ENCODE results near the gene DLGAP1. TPM values are rescaled to one million over a fixed set of nuclear protein-coding genes. Genes with fewer than 3 reads are reported as not detected.

DLGAP1 gene
- polyA plus RNA-seq, 4 donors = 0.22 to 0.47 TPM; not detected in 2

DNA sequence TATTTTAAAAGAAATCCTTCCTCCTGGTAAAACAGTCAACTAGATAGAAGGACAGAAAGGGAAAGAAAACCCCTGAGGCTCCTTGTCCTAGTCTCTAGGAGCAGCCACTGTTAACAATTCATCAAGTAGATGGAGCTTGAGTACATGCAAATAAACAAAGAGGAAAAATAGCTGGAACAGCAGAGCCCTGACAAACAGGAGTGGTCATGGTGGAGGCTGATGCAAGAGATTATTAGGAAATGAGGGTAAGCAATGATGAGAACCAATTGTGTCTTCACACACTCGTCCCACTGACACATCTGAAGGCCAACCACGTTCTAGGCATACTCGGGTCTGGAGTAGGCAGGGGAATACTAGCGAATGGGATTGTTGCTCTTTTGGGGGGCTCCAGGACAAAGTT, 9.2 kb downstream of the DLGAP1 start:
- Histone ChIP-seq H3K27ac (ENCODE audit: low read depth in 1 of 3, low read length in 2 of 3) (no peak overlapping the region), H3K4me3 (ENCODE audit: low read depth in 1 of 3, low read length in 3 of 3) (no peak overlapping the region), H3K9me3 (ENCODE audit: control insufficient read depth in 2 of 2, insufficient read depth in 1 of 2, low read depth in 1 of 2, low read length in 1 of 2) (no peaks in the 10 kb centered on the region), H3K4me1 (ENCODE audit: control insufficient read depth in 3 of 3, insufficient read depth in 2 of 3, low read depth in 1 of 3, low read length in 2 of 3) (peaks cover 0 to 4% (median 0%) of the 10 kb centered on the region in 3 donors), H3K36me3 (ENCODE audit: control insufficient read depth in 3 of 3, insufficient read depth in 2 of 3, low read depth in 1 of 3, low read length in 3 of 3) (no peaks in the 10 kb centered on the region), H3K27me3 (ENCODE audit: control insufficient read depth in 3 of 3, insufficient read depth in 3 of 3, low read length in 3 of 3) (peaks cover 0 to 5% (median 0%) of the 10 kb centered on the region in 3 donors)
- WGBS, 3 donors = 71 to 83% (median 73%) methylated on average over 4 of the region's 4 CpGs
- DNase-seq (no peak), FAIRE-seq (no peak)

DNA sequence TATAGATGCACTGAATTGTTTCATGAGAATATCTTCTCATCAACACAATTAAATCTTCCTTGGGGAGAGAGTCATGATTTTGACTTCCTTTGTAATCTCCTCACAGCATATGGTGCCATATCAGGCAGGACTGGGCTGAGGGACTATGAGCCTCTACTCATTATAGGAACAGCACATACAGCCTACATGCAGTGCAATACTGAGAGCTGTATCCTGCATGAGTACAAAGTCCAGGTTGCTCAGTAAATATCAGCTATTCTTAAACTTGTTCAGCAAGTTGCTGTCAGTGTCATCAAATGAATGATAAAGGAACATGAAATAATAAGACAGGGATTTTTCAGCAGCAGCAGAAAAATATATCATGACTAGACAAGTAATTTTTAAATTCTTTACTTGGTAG, 10.8 kb downstream of the DLGAP1 start:
- no peaks in the 10 kb centered on the region for H3K36me3 ChIP-seq (ENCODE audit: control insufficient read depth in 3 of 3, insufficient read depth in 2 of 3, low read depth in 1 of 3, low read length in 3 of 3)
- H3K9me3 ChIP-seq (ENCODE audit: control insufficient read depth in 2 of 2, insufficient read depth in 1 of 2, low read depth in 1 of 2, low read length in 1 of 2) = no peaks in the 10 kb centered on the region
- peak; percentile 31 to 82 for DNase-seq
- H3K27ac ChIP-seq (ENCODE audit: low read depth in 1 of 3, low read length in 2 of 3) = no peak overlapping the region
- no peak for FAIRE-seq
- no peaks in the 10 kb centered on the region for H3K27me3 ChIP-seq (ENCODE audit: control insufficient read depth in 3 of 3, insufficient read depth in 3 of 3, low read length in 3 of 3)
- no peaks in the 10 kb centered on the region for H3K4me1 ChIP-seq (ENCODE audit: control insufficient read depth in 3 of 3, insufficient read depth in 2 of 3, low read depth in 1 of 3, low read length in 2 of 3)
- H3K4me3 ChIP-seq (ENCODE audit: low read depth in 1 of 3, low read length in 3 of 3) = no peak overlapping the region

DNA sequence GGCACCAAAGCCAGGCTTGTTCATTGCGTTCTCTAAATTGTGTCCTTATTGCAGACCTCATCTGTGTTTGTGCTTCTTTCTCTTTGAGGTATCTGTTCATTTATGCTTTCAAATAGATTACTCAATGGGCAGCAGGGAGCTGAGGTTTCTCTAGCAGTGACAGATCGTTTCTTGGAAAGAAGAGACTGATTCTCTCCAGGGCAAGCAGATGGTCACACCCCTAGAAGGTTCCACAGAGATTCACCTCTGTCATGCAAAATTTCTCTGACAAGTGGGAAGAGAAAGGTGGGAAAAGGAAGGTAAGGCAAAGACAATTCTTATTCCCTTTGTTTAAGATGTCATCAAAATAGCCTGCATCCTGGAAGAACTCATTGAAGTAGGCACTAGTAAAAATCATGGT, 14.0 kb downstream of the DLGAP1 start:
- Histone ChIP-seq H3K27me3 (ENCODE audit: control insufficient read depth in 3 of 3, insufficient read depth in 3 of 3, low read length in 3 of 3) (no peaks in the 10 kb centered on the region), H3K9me3 (ENCODE audit: control insufficient read depth in 2 of 2, insufficient read depth in 1 of 2, low read depth in 1 of 2, low read length in 1 of 2) (no peaks in the 10 kb centered on the region), H3K36me3 (ENCODE audit: control insufficient read depth in 3 of 3, insufficient read depth in 2 of 3, low read depth in 1 of 3, low read length in 3 of 3) (no peaks in the 10 kb centered on the region), H3K4me3 (ENCODE audit: low read depth in 1 of 3, low read length in 3 of 3) (no peak overlapping the region), H3K27ac (ENCODE audit: low read depth in 1 of 3, low read length in 2 of 3) (no peak overlapping the region), H3K4me1 (ENCODE audit: control insufficient read depth in 3 of 3, insufficient read depth in 2 of 3, low read depth in 1 of 3, low read length in 2 of 3) (no peaks in the 10 kb centered on the region)
- DNase-seq (no peak), FAIRE-seq (no peak)
- 55 to 66% (median 56%) methylated on average over 2 of the region's 2 CpGs for WGBS, 3 donors

DNA sequence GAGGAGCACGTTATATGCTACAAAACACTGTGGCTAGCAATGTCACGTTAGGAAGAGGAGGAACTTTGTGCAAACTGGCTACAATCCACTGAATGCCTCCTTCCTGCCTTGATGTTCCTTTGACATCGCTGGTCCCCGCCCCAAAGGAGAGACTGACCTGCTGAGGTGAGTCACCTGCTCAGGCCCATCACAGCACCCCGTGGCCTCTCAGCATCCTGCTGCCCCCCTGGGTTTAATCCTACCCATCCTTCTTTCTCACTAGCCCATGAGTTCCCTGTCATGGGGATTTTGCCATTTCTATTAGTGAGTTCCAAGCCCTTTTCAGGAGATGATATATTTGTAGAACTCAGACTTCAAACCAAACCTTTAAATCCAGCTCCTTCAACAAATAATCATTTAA, 16.2 kb downstream of the DLGAP1 start:
- Histone ChIP-seq H3K27me3 (ENCODE audit: control insufficient read depth in 3 of 3, insufficient read depth in 3 of 3, low read length in 3 of 3) (no peaks in the 10 kb centered on the region), H3K4me1 (ENCODE audit: control insufficient read depth in 3 of 3, insufficient read depth in 2 of 3, low read depth in 1 of 3, low read length in 2 of 3) (no peaks in the 10 kb centered on the region), H3K9me3 (ENCODE audit: control insufficient read depth in 2 of 2, insufficient read depth in 1 of 2, low read depth in 1 of 2, low read length in 1 of 2) (no peaks in the 10 kb centered on the region), H3K27ac (ENCODE audit: low read depth in 1 of 3, low read length in 2 of 3) (no peak overlapping the region), H3K4me3 (ENCODE audit: low read depth in 1 of 3, low read length in 3 of 3) (no peak overlapping the region), H3K36me3 (ENCODE audit: control insufficient read depth in 3 of 3, insufficient read depth in 2 of 3, low read depth in 1 of 3, low read length in 3 of 3) (no peaks in the 10 kb centered on the region)
- WGBS, 3 donors = 52 to 63% (median 61%) methylated on average over 5 of the region's 5 CpGs
- FAIRE-seq (no peak), DNase-seq (no peak)

DNA sequence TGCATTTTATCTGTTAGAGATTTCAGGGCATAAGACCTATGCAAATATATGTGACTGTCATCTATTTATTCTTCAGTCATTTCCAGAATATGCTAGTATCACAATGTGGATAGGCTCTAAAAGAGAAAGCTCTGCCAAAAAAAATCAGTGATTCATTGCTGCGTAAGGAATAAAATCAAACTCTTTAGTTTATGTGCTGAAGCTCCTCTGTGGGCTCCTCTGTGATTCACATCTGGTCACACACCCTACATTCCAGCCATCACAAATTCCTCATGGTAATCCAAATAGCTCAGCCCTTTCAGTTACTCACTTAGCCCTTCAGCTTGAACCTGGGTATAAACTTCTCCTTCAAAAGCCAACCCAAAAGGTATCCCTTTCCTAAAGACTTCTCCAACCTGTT, 21.4 kb downstream of the DLGAP1 start:
- FAIRE-seq (no peak), DNase-seq (no peak)
- WGBS, 3 donors = 78 to 94% (median 78%) methylated on average over 1 of the region's 1 CpG
- H3K27me3 ChIP-seq (ENCODE audit: control insufficient read depth in 3 of 3, insufficient read depth in 3 of 3, low read length in 3 of 3) = no peaks in the 10 kb centered on the region
- H3K4me3 ChIP-seq (ENCODE audit: low read depth in 1 of 3, low read length in 3 of 3) = no peak overlapping the region
- no peaks in the 10 kb centered on the region for H3K9me3 ChIP-seq (ENCODE audit: control insufficient read depth in 2 of 2, insufficient read depth in 1 of 2, low read depth in 1 of 2, low read length in 1 of 2)
- no peaks in the 10 kb centered on the region for H3K4me1 ChIP-seq (ENCODE audit: control insufficient read depth in 3 of 3, insufficient read depth in 2 of 3, low read depth in 1 of 3, low read length in 2 of 3)
- H3K27ac ChIP-seq (ENCODE audit: low read depth in 1 of 3, low read length in 2 of 3) = no peak overlapping the region
- no peaks in the 10 kb centered on the region for H3K36me3 ChIP-seq (ENCODE audit: control insufficient read depth in 3 of 3, insufficient read depth in 2 of 3, low read depth in 1 of 3, low read length in 3 of 3)

DNA sequence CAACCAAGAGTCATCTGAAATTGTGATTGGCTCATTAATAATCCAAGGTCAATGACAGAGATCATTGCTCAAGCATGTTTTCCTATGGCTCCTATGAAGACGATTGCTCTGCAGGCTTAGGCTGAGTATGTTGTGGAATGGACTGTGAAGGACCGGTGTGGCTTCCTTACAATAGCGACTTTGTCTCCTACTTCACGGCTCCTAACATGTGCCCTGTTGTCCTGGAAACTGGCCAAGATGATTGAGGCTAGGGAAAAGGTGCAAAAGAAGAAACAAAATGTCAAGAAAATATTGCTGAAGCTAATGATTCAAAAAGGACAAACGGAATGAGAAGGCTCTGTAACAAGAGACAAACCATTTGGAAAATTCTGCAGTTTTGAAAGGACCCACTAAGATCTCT, 24.3 kb downstream of the DLGAP1 start:
- DNase-seq = no peak
- Histone ChIP-seq H3K36me3 (ENCODE audit: control insufficient read depth in 3 of 3, insufficient read depth in 2 of 3, low read depth in 1 of 3, low read length in 3 of 3) (no peaks in the 10 kb centered on the region), H3K4me3 (ENCODE audit: low read depth in 1 of 3, low read length in 3 of 3) (no peak overlapping the region), H3K4me1 (ENCODE audit: control insufficient read depth in 3 of 3, insufficient read depth in 2 of 3, low read depth in 1 of 3, low read length in 2 of 3) (no peaks in the 10 kb centered on the region), H3K9me3 (ENCODE audit: control insufficient read depth in 2 of 2, insufficient read depth in 1 of 2, low read depth in 1 of 2, low read length in 1 of 2) (no peaks in the 10 kb centered on the region), H3K27ac (ENCODE audit: low read depth in 1 of 3, low read length in 2 of 3) (no peak overlapping the region), H3K27me3 (ENCODE audit: control insufficient read depth in 3 of 3, insufficient read depth in 3 of 3, low read length in 3 of 3) (no peaks in the 10 kb centered on the region)
- 66 to 78% (median 67%) methylated on average over 5 of the region's 5 CpGs for WGBS, 3 donors
- no peak for FAIRE-seq

GRCh38 chr18:4417714-4418113, 37.4 kb downstream of the DLGAP1 start:
- DNase-seq (no peak), FAIRE-seq (no peak)
- Histone ChIP-seq H3K9me3 (ENCODE audit: control insufficient read depth in 2 of 2, insufficient read depth in 1 of 2, low read depth in 1 of 2, low read length in 1 of 2) (no peaks in the 10 kb centered on the region), H3K4me1 (ENCODE audit: control insufficient read depth in 3 of 3, insufficient read depth in 2 of 3, low read depth in 1 of 3, low read length in 2 of 3) (no peaks in the 10 kb centered on the region), H3K4me3 (ENCODE audit: low read depth in 1 of 3, low read length in 3 of 3) (no peak overlapping the region), H3K27me3 (ENCODE audit: control insufficient read depth in 3 of 3, insufficient read depth in 3 of 3, low read length in 3 of 3) (no peaks in the 10 kb centered on the region), H3K27ac (ENCODE audit: low read depth in 1 of 3, low read length in 2 of 3) (no peak overlapping the region), H3K36me3 (ENCODE audit: control insufficient read depth in 3 of 3, insufficient read depth in 2 of 3, low read depth in 1 of 3, low read length in 3 of 3) (no peaks in the 10 kb centered on the region)
- WGBS, 3 donors = 69 to 73% (median 70%) methylated on average over 4 of the region's 4 CpGs

GRCh38 chr18:4416976-4417375, 38.1 kb downstream of the DLGAP1 start:
- Histone ChIP-seq H3K27me3 (ENCODE audit: control insufficient read depth in 3 of 3, insufficient read depth in 3 of 3, low read length in 3 of 3) (no peaks in the 10 kb centered on the region), H3K4me1 (ENCODE audit: control insufficient read depth in 3 of 3, insufficient read depth in 2 of 3, low read depth in 1 of 3, low read length in 2 of 3) (no peaks in the 10 kb centered on the region), H3K4me3 (ENCODE audit: low read depth in 1 of 3, low read length in 3 of 3) (no peak overlapping the region), H3K27ac (ENCODE audit: low read depth in 1 of 3, low read length in 2 of 3) (no peak overlapping the region), H3K36me3 (ENCODE audit: control insufficient read depth in 3 of 3, insufficient read depth in 2 of 3, low read depth in 1 of 3, low read length in 3 of 3) (no peaks in the 10 kb centered on the region), H3K9me3 (ENCODE audit: control insufficient read depth in 2 of 2, insufficient read depth in 1 of 2, low read depth in 1 of 2, low read length in 1 of 2) (no peaks in the 10 kb centered on the region)
- WGBS, 3 donors = 80 to 100% (median 89%) methylated on average over 1 of the region's 1 CpG
- no peak for DNase-seq
- FAIRE-seq = no peak

- FAIRE-seq (no peak), DNase-seq (no peak)
- no peaks in the 10 kb centered on the region for H3K36me3 ChIP-seq (ENCODE audit: control insufficient read depth in 3 of 3, insufficient read depth in 2 of 3, low read depth in 1 of 3, low read length in 3 of 3)
- H3K4me3 ChIP-seq (ENCODE audit: low read depth in 1 of 3, low read length in 3 of 3) = no peak overlapping the region
- H3K27ac ChIP-seq (ENCODE audit: low read depth in 1 of 3, low read length in 2 of 3) = no peak overlapping the region
- no peaks in the 10 kb centered on the region for H3K27me3 ChIP-seq (ENCODE audit: control insufficient read depth in 3 of 3, insufficient read depth in 3 of 3, low read length in 3 of 3)
- H3K9me3 ChIP-seq (ENCODE audit: control insufficient read depth in 2 of 2, insufficient read depth in 1 of 2, low read depth in 1 of 2, low read length in 1 of 2) = no peaks in the 10 kb centered on the region
- no peaks in the 10 kb centered on the region for H3K4me1 ChIP-seq (ENCODE audit: control insufficient read depth in 3 of 3, insufficient read depth in 2 of 3, low read depth in 1 of 3, low read length in 2 of 3)
Measured at GRCh38 chr18:4412286-4412685, 42.8 kb downstream of the DLGAP1 start.
